AG10803 (cell line): Measurements from ENCODE around the gene TAF12.
A peak's percentile ranks its signal among the peaks of the same experiment; 100 is the strongest.

Source experiments
- DNase-seq: peaks from one replicate; pipeline ENCODE4 v3.0.0; 2010; ENCODE audit warnings: low read depth
- H3K4me3 ChIP-seq: 2 replicates; pipeline ENCODE4 v1.5.1; 2011; ENCODE audit warnings: mild to moderate bottlenecking, low read length, control low read depth
- TF ChIP-seq, protein P1 (sequence below): conservative IDR thresholded peaks from 2 replicates; pipeline ENCODE4 v1.5.1; 2011; ENCODE audit warnings: mild to moderate bottlenecking, low read length, control low read depth, inconsistent platforms

The TAF12 gene

DNA sequence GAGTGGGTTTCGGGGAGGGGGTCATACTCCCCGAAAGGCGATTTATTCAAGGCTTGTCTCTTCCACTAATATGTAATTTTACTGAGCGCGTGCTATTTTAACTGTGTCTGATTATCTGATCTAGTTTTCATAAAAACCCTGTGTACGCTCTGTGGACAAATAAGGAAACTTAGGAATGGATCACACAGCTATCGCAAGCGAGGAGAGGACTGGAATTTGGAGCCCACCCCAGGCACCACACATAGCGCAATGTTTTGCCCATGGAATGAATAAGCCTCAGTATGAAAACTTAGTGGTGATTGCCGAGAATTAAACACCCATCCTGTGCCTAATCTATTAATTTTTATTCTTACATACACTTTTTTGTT is 60.6 kb downstream of the TAF12 start:
- TF ChIP-seq, protein P1, sequence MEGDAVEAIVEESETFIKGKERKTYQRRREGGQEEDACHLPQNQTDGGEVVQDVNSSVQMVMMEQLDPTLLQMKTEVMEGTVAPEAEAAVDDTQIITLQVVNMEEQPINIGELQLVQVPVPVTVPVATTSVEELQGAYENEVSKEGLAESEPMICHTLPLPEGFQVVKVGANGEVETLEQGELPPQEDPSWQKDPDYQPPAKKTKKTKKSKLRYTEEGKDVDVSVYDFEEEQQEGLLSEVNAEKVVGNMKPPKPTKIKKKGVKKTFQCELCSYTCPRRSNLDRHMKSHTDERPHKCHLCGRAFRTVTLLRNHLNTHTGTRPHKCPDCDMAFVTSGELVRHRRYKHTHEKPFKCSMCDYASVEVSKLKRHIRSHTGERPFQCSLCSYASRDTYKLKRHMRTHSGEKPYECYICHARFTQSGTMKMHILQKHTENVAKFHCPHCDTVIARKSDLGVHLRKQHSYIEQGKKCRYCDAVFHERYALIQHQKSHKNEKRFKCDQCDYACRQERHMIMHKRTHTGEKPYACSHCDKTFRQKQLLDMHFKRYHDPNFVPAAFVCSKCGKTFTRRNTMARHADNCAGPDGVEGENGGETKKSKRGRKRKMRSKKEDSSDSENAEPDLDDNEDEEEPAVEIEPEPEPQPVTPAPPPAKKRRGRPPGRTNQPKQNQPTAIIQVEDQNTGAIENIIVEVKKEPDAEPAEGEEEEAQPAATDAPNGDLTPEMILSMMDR = no peak
- peak overlapping the region; percentile 96 for H3K4me3 ChIP-seq
- DNase-seq = peak; percentile 50

DNA sequence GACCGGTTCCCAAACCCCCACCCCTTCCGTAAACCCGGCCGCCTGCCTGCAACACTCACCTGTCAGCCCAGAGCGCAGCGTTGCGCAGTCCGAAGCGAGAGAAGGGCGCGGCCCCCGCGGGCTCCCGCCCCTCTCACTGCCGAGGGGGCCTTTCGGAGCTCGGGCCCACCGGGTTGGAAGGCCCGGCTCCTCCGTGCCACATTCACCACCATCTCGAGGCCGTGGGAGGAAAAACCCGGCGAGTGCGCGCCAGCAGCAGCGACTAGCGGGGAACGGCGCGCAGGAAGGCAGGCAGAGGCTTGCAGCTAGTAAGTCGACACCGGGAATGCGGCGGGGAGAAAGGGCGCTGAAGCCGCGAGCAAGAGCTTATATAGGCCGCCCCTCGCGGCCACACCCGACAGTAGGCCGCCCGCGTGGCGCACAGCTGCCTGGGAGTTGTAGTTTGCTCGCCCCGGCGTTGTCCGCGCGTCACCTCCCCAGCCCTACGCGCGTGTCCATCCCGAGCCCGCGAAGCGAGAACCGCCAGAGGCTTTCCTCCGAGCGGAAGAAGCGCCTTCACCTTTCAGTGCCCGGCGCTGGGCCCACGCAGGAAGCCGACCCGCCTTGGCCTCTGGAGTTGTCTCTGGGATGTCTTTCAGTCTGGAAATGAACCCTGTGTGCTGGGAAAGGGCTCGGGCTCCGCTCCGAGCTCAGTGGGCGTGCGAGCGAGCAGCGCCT is 61.2 kb downstream of the TAF12 start:
- H3K4me3 ChIP-seq = peak overlapping the region; percentile 96
- TF ChIP-seq, protein P1 = no peak
- DNase-seq = peak; percentile 95

DNA sequence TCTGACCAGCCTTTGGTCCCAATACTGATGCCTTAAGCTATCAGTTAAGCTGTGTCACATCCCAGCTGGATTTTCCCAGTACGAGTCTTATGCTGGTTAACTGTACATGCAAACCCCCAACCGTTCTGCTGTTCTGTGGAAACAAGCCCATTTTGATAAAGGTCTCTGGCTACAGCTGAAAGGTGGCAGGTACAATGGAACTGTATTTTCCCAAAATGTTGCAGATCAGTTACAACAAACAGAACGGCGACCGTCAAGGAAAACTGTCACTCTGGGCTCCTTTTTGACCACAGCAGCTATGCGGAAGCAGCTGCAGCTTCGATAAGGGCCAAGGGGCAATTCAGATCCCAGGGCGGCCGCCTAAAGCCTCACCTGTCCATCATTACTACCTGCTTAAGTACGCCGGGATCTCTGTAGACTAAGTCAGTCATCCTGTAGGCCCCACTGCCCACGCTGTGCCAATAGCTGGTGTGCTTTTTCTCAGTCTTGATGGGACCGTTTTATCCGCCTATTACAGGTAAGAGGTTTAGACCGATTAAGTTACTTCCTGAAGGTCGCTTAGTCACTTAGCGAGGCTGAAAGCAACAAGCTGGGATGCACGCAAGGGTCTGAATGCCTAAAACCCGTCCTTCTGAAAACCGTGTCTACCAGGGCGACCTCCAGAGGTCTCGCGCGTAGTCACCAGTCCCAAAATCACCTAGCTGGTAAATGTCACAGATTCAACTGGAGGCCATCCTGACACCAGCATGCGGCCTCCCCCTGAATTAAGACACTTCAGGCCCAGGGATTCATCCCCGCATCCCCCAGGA is 61.9 kb downstream of the TAF12 start:
- H3K4me3 ChIP-seq = peak overlapping the region; percentile 96
- TF ChIP-seq, protein P1 = peak; percentile 27; the same call in 1 of the 2 replicates
- peak; percentile 49 for DNase-seq

DNA sequence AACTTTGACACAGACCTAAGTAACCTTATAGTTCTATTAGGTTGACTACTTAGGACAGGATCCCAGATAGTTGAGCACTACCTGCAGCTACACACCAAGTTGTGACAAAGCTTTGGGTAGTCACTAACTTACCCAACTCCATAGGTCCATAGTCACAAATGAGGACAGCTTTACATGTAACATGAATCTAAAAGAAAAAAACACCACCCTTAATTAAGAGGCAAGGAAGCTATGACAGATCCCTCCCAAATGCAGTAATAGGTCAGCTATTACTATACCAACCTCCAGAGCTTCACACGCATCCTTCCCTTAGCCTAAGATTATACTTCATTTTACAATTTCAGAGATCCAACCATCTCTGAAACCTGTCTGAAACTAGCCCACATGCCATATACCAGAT is 63.5 kb downstream of the TAF12 start:
- TF ChIP-seq, protein P1 = no peak
- DNase-seq = no peak
- H3K4me3 ChIP-seq = peak overlapping the region; percentile 96

DNA sequence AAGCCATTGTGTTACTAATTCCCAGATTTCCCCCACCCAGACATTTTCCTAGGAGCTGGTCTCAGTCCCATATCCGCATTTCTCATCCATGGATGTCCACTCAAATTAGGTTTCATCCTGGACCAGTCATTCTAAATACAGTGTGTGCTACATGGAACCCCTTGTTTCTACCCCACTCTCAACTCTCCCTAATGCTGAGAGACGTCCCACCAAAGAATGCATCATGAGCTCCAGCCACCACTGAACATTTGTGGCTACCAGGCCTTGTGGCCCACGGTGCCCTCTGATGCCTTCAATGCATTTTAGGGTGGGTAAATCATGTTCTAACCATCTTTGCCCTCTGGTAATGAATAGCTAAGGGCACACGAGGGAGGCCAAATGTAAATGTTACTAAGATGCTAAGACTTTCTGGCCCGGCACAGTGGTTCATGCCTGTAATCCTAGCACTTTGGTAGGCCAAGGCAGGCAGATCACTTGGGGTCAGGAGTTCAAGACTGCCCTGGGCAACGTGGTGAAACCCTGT is 64.1 kb downstream of the TAF12 start:
- no peak for DNase-seq
- no peak overlapping the region for H3K4me3 ChIP-seq
- TF ChIP-seq, protein P1 = no peak

DNA sequence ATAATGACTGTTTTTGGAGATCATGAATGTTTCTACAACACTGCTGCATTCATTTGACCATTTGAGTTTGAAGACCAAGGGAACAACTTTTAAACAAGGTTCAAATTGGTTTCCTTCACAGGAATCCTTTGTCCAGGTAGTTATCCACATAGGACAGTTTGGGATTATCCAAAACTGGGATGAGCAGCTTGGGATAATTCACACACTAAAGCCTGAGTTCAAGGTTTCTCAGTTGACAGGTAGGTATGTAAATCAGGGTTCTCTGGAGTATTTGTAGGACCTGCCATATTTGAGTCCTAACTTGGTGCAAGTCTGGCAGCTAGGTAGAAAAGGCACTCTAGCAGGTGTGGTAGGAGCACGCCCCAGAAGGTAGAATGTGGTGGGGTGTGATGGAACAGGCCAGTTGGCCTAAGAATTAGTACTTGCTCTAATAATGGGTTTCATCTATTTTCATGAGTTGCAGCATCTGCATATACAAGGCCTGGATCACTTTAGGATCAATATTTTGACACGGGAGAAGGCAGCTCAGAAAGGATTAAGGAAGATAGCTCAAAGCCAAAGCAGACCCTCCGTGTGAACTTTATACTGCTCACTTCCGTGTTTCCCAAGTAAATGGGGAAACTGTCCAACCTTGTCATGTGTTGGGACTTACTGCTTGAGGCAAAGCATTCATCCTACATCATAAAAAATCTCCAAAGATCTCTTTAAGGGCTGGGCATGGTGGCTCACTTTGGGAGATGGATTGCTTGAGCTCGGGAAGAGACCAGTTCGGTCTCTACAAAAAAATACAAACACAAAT is 64.9 kb downstream of the TAF12 start:
- no peak overlapping the region for H3K4me3 ChIP-seq
- DNase-seq = no peak
- TF ChIP-seq, protein P1 = no peak
